HG03558 (cell line): ENCODE measurements around the gene EIF4E3.
A peak's percentile ranks its signal among the peaks of the same experiment; 100 is the strongest.

Source experiments
- ATAC-seq: cut with Tn5 transposase; IDR thresholded peaks from one replicate; pipeline ENCODE4 v1.9.1; 2021; ENCODE audit warnings: moderate number of reproducible peaks; ENCODE audit not compliant: unreplicated experiment; ENCODE audit errors: extremely low read depth

The EIF4E3 gene

DNA sequence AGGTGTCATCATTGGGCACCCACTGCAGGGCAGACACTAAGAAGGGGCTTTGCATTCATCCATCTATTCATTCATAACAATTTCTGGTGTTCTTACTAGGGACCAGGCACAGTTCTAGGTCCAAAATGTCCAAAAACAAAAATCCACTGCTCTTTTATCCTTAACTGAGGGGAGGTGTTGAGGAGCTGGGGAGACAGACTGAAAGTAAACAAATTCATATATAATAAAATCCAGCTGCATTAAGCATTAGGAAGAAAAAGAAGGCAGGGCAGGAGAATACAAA, 1.1 kb downstream of the EIF4E3 start:
- ATAC-seq, result no peak

GRCh38 chr3:71723452-71724170, 1.6 kb downstream of the EIF4E3 start:
- no peak for ATAC-seq

DNA sequence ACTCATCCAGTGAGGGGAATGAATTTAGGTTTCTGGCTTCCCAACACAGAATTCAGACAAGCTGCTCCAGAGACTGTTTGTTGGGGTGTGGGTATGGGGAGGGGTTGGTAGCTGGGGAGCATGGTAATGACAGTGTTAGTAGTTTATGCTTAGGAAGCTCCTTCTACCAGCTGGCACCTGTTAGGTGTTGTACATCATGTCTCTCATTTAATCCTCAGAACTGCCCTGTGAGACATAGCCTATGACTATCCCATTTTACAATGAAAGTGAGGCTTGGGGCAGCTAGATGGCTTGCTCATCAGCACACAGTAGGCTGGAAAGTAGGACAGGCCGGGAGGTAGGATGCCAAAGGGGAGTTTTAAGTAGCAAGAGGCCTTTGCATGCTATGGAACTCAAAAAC, 2.5 kb downstream of the EIF4E3 start:
- no peak for ATAC-seq

DNA sequence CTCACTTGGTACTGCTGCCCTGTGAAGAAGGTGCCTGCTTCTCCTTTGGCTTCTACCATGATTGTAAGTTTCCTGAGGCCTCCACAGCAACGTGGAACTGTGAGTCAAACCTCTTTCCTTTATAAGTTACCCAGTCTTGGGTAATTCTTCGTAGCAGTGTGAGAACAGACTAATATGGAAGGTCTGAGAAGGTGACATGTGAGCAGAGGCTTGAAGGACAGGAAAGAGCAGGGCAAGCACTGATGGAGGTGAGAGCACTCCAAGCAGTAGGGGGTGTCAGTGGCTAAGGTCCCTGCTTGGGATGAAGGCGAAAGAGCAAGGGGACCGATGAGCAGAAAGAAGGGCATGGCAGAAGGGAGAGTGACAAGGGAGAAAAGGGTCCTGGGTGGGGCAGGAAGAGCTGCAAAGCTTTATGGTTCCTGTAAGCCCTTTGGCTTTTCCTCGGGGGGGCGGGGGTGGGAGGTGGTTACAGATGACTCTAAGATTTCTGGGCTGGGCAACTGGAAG, 3.5 kb downstream of the EIF4E3 start:
- ATAC-seq, result no peak

DNA sequence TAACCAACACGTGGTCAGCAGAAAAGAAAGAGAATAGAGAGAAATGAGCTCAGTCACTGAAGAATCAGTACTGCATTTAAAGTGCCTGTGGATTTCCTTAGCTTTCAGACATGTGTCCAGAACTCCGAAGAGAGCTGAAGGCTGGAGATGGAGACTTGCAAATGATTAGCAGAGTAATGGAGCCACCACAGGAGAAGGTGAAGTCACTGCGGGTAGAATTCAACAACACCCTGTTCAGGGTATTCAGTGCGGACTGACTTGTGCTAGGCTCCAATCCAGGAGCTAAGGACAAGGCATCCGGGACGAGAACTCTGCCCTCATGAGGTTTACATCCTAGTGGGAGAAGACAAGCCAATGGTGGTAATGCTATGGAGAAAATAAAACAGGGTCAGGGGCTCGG, 4.2 kb downstream of the EIF4E3 start:
- ATAC-seq, result no peak

DNA sequence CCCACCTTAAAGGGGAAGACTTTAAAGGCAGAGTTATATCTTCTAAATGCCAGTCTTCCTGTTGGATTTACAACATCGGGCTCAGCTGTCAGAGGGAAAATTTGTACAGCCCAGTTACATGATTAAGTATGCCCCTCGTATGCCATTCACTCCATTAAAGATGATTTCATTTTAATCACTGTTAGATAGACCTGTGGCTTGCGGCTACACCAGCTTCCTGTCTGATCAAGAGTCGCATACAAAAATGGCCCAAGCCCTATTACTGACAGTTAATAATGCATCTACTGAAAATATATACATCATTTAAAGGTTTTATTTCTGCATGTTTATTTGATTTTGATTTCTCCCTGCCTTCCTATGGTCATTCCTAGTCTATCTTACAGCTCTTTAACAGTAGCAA, 7.1 kb downstream of the EIF4E3 start:
- no peak for ATAC-seq

- no peak for ATAC-seq
These were observed 10.6 kb downstream of the EIF4E3 start for GRCh38 chr3:71714595-71714994.

DNA sequence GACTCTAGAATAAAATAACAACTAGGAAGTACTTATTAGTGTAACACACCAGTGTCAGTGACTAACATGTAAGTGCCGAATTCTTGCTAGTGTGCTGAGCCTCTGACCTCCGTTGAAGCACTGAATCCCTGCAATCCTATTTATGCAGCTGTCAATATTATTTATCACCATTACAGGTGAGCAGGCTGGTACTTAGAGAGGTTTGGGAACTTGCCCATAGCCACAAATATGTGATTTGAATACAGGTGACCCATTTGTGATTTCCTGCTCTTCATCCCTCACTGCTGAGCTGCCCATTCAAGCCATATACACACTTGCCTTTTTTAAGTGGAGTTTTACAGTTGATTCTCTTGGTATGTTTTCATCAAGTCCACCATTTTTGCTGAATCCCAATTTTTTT, 12.2 kb downstream of the EIF4E3 start:
- ATAC-seq, result no peak

- ATAC-seq, result peak; percentile 40
These were observed 14.2 kb downstream of the EIF4E3 start for GRCh38 chr3:71710906-71711494.

DNA sequence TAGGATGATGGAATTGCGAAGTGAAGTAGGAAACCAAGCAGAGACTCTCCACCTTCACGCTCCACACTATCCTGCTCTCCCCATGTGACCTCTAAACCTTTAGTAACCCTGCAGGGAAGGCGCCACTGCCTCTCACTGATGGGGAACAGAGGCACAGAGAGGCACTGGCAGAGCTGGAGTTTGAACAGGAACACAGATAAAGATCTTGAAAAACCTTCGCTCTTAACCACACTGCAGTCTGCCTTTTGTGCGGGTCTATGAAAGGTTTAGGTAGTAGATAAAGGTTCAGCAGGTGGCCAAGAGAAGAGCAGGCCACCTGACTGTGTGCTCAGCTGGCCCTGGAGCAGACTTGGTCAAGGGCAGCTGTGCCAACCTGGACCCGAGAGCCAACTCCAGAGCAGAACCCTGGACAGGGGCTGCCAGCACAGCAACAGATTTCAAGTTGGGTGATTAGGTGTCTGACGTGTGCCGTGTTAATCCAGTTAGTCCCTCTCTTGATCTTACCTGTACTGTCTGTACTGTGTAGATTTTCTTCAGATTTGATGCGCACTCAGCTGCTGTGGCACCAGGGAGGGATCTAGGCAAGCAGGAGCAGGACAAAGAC, 15.2 kb downstream of the EIF4E3 start:
- ATAC-seq, result no peak

GRCh38 chr3:71708476-71709105, 16.6 kb downstream of the EIF4E3 start:
- ATAC-seq, result no peak

DNA sequence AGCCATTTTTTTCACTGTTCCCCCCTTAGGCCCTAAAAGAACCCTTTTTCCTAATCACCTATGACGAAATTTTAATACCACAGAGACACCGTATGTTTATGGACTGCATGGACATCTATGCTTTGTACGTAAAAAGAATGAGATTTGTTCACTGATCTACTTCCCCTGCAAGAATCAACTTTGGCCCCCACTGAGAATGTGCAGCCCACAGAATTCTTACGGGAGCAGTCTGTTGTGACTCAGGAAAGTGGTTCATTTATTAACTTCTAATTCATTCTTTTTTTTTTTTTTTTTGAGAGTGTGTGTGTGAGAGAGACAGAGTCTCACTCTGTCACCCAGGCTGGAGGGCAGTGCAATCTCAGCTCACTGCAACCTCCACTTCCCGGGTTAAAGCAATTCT, 17.6 kb downstream of the EIF4E3 start:
- no peak for ATAC-seq

DNA sequence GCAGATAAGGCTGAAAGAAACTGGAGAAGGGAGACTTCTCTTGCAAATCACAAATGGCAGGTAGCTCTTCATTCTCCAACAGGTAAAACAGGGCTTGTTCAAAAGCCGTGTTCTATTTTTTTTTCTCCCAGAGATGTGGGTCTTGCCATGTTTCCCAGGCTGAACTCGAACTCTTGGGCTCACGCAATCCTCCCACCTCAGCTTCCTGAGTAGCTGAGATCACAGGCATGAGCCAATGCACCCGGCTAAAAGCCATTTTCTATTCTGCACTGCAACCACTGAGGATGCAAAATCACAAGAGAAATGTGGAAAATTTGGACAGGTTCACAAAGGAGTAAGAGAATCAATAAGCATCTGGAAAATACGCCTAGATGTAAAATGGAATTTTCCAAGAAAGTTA, 19.5 kb downstream of the EIF4E3 start:
- ATAC-seq, result no peak

GRCh38 chr3:71704915-71705314, 20.3 kb downstream of the EIF4E3 start:
- ATAC-seq, result no peak

DNA sequence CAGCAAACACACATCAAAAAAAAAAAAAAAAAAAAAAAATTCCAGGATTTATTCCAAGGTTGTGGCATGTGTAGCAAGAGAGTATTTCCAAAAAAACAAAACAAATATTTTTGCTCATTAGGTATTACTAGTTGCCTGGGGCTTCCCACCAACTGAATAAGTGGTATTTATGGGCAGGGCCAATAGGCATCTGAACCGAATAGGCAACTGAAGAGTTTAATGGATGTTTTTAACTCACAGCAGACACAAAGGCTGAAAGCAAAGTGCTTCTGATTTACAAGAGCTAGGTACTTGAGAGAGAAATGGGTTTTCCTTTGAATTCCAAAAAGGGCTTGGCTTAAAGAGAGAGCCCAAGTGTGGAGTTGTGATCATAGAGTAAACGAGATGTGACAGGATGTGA, 21.4 kb downstream of the EIF4E3 start:
- no peak for ATAC-seq

- ATAC-seq, result no peak
These were observed 22.8 kb downstream of the EIF4E3 start for GRCh38 chr3:71702131-71703024.

DNA sequence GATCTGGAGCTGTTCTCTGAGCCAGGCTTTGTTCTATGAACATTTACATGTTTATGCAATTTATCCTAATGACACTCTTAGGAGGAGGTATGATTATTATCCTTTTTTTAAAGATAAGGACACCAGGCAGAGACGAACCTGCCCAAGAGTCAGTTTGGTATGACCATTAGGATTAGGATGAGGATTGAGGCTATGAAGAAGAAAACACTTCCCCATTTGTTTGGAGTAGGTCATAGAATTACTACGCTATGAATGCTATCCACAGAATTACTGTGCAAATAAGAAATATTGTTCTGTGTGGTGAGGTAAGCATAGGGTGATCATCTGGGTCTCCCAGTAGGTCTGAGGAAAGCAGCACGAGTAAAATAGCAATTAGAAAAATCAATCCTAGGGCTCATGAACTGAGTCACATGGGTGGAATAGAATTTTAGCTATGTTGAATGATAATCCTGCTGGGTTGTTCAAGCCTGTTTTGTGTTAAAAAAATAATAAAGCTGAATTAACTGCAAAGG, 23.9 kb downstream of the EIF4E3 start:
- no peak for ATAC-seq

DNA sequence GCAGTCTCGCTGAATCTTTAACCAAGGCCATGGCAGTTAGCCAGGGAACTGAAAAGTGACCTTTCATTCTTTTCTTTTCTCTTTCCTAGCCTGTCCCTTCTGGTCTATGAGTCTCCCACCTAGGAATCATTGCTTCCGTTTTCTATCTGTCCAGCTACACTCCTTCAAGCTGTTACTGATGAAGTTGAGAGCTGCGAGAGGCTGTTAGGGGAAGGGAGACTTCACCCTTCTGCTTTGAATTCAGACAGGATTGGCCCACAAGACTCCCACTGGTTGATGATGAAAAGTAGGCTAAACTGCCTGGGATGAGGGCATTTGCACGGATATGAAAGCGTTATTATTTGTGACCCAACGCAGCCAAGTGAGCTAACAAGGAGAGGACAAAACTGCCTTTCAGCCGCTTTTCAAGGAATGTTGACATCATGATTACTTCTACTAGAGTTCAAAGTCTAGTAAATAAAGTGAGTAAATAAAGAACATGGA, 30.2 kb downstream of the EIF4E3 start:
- ATAC-seq, result no peak

- no peak for ATAC-seq
These were observed 30.7 kb downstream of the EIF4E3 start for GRCh38 chr3:71694358-71694999.

DNA sequence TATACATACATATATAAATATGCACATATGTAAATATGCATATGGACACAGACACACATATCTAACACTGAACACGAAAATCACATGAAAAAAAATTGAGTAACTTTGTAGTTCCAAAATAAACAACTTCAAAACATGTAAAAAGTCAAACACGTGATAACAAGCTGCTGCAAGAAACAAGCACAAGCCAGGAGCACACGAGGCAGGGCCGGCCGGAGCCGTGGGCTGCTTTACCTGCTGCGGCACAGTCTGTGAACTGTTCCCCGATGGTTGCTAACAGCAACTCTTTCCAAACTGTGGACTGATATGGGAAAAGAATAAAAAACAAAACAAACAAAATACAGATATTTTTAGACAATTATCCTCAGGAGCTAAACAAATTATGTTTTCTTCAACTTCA, 31.6 kb downstream of the EIF4E3 start:
- ATAC-seq, result no peak
